ENCODE measurements around the gene ZNF24.

The ZNF24 gene

GRCh38 chr18:35289293-35289692 lies 54.9 kb downstream of the ZNF24 start:
- H3K27ac ChIP-seq (ENCODE audit: low read depth, low read length): peak overlapping the region; percentile 96
- peaks cover 21% of the 10 kb centered on the region for H3K4me1 ChIP-seq (ENCODE audit: insufficient read depth, low read length)
- H3K36me3 ChIP-seq (ENCODE audit: insufficient read depth, low read length): no peaks in the 10 kb centered on the region
- peak overlapping the region; percentile 82 to 98 for H3K4me3 ChIP-seq (ENCODE audit: low read depth in 1 of 2, low read length in 2 of 2)
- H3K27me3 ChIP-seq (ENCODE audit: control insufficient read depth in 1 of 2, insufficient read depth in 2 of 2, low read length in 2 of 2): no peaks in the 10 kb centered on the region
- no peaks in the 10 kb centered on the region for H3K9me3 ChIP-seq (ENCODE audit: low read length)
- peak overlapping the region; percentile 98 for H3K9ac ChIP-seq (ENCODE audit: low read length)

- H3K4me3 ChIP-seq (ENCODE audit: low read depth in 1 of 2, low read length in 2 of 2): no peak overlapping the region
- H3K4me1 ChIP-seq (ENCODE audit: insufficient read depth, low read length): peaks cover 5% of the 10 kb centered on the region
- no peak overlapping the region for H3K27ac ChIP-seq (ENCODE audit: low read depth, low read length)
- H3K9me3 ChIP-seq (ENCODE audit: low read length): no peaks in the 10 kb centered on the region
- H3K9ac ChIP-seq (ENCODE audit: low read length): no peak overlapping the region
- H3K36me3 ChIP-seq (ENCODE audit: insufficient read depth, low read length): peaks cover 4% of the 10 kb centered on the region
- no peaks in the 10 kb centered on the region for H3K27me3 ChIP-seq (ENCODE audit: control insufficient read depth in 1 of 2, insufficient read depth in 2 of 2, low read length in 2 of 2)
Observed at GRCh38 chr18:35284841-35285240, 59.4 kb downstream of the ZNF24 start.

GRCh38 chr18:35283923-35284794 lies 60.1 kb downstream of the ZNF24 start:
- Histone ChIP-seq H3K9me3 (ENCODE audit: low read length) (no peaks in the 10 kb centered on the region), H3K4me1 (ENCODE audit: insufficient read depth, low read length) (peaks cover 2% of the 10 kb centered on the region), H3K36me3 (ENCODE audit: insufficient read depth, low read length) (peaks cover 4% of the 10 kb centered on the region), H3K27ac (ENCODE audit: low read depth, low read length) (no peak overlapping the region), H3K9ac (ENCODE audit: low read length) (no peak overlapping the region), H3K4me3 (ENCODE audit: low read depth in 1 of 2, low read length in 2 of 2) (no peak overlapping the region), H3K27me3 (ENCODE audit: control insufficient read depth in 1 of 2, insufficient read depth in 2 of 2, low read length in 2 of 2) (no peaks in the 10 kb centered on the region)

GRCh38 chr18:35282353-35282752 lies 61.9 kb downstream of the ZNF24 start:
- Histone ChIP-seq H3K9me3 (ENCODE audit: low read length) (no peaks in the 10 kb centered on the region), H3K9ac (ENCODE audit: low read length) (no peak overlapping the region), H3K27me3 (ENCODE audit: control insufficient read depth in 1 of 2, insufficient read depth in 2 of 2, low read length in 2 of 2) (no peaks in the 10 kb centered on the region), H3K4me1 (ENCODE audit: insufficient read depth, low read length) (no peaks in the 10 kb centered on the region), H3K27ac (ENCODE audit: low read depth, low read length) (no peak overlapping the region), H3K36me3 (ENCODE audit: insufficient read depth, low read length) (peaks cover 4% of the 10 kb centered on the region), H3K4me3 (ENCODE audit: low read depth in 1 of 2, low read length in 2 of 2) (no peak overlapping the region)
